HFF-Myc (cell line): ENCODE results near the gene SLC16A12.
A peak's percentile ranks its signal among the peaks of the same experiment; 100 is the strongest.

Source experiments
- DNase-seq: peaks from one replicate; pipeline ENCODE4 v3.0.0-alpha.2; 2011; ENCODE audit warnings: low read depth; ENCODE audit errors: extremely low read depth
- H3K4me3 ChIP-seq: replicated peaks from 2 replicates; pipeline ENCODE4 v1.5.1; 2011; ENCODE audit warnings: low read depth, mild to moderate bottlenecking, control low read depth, low read length
- TF ChIP-seq, protein P1 (sequence below): IDR thresholded peaks from 2 replicates; pipeline ENCODE4 v1.5.1; 2012; ENCODE audit warnings: mild to moderate bottlenecking, low read depth, low read length, control low read depth; ENCODE audit errors: missing control alignments

The SLC16A12 gene

DNA sequence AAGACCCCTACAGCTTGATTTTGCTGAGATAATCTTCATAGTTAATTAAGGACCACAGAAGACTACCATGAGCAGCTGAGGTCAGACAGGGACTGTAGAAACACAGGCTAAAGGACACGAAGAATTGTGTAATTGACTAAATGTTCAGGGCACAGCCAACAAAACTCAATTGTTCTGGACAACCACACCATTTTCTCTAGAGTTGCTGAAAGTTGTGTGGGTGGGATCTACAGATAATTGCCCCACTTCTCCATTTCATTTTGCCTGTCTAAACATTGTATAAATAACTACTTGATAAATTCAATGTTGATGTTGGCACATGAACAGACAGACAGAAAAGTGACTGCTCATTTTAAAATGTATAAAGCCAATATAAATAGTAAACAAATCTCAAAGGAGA, 39.0 kb upstream of the SLC16A12 start:
- TF ChIP-seq, protein P1, sequence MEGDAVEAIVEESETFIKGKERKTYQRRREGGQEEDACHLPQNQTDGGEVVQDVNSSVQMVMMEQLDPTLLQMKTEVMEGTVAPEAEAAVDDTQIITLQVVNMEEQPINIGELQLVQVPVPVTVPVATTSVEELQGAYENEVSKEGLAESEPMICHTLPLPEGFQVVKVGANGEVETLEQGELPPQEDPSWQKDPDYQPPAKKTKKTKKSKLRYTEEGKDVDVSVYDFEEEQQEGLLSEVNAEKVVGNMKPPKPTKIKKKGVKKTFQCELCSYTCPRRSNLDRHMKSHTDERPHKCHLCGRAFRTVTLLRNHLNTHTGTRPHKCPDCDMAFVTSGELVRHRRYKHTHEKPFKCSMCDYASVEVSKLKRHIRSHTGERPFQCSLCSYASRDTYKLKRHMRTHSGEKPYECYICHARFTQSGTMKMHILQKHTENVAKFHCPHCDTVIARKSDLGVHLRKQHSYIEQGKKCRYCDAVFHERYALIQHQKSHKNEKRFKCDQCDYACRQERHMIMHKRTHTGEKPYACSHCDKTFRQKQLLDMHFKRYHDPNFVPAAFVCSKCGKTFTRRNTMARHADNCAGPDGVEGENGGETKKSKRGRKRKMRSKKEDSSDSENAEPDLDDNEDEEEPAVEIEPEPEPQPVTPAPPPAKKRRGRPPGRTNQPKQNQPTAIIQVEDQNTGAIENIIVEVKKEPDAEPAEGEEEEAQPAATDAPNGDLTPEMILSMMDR = no peak
- no peak overlapping the region for H3K4me3 ChIP-seq
- no peak for DNase-seq

DNA sequence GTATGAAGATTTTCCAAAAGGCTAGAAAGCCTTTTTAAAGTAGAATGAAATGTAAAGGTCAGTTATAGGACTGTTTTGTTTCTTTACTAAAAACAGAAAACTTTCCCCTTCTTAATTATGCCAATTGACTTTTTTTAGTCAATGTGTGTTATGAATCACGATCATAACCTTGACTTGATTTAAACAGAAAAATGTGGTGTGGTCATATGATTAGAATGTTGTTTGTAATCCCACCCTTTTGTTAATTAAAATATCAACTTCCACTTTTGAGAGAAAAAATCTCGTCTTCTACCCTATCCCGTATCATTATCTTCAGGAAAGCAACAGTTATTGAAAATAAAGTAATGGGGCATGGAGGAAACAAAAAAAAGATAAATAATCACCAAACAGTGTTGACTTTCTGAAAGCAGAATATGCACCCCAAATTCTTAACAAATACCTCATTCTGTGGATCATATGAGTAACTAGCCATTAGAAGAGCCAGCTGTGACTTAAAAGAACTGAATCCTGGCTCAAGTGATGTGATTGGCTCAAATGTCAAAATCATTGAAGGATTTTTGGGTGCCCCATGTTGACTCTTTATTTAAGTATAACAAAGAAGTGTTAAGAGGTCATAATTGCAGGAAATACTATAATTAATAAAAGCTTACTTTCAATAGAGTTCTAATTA, 32.3 kb upstream of the SLC16A12 start:
- no peak for DNase-seq
- no peak overlapping the region for H3K4me3 ChIP-seq
- TF ChIP-seq, protein P1 = no peak

DNA sequence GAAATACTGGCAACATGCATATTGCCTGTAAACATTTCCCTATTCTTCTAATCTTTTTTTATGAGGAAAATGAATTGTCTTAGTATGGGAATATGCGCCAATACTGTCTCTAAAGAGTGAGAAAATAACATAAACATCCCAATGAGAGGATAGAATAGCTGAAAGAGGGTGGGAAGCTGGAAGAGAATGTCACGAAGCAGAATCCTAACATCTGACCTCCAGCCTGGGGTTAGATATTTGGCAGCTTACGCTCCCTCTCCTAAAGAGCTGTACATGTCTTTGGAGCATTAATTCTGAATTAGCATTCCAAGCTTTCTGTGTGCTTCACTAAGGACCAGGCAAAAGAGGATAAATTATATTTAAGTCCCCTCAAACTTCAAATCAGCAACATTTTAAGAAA, 31.6 kb upstream of the SLC16A12 start:
- TF ChIP-seq, protein P1 = no peak
- no peak for DNase-seq
- H3K4me3 ChIP-seq = no peak overlapping the region

DNA sequence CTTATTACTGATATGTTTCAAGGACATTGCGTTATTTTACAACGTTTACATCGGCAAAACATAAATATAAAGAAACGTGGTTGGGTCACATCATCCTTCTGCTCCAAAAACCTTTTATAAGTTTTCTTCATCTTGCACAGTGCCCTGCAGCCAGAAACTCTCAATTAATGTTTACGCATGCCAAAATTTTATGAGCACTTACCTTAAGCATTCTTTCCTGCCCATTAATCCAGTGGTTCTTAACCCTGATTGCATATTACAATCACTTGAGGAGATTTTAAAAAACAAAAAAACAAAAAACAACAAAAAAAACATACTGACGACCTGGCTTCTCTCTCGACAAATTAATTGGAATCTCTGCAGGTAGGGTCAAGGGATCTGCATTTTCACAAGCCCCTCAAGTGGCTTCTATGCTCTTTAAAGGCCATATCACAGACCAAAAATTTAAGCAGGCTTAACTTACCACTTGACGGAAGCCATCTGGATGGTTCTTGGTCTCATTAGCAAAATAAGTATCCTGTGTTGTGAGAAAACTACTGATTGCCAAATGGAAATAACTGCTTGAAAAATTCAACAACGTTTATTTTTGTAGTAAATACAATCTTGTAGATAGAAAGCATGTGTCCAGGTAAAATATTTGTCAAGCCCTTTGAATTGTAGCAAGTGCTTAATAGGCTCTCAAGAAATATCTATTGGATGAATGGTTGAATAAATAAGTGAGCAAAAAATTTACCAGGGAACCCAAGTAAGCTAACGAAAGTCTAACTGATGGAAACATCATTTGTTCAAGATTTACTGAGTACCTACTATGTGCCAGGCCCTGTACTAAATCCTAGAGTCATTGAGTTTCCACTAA, 30.9 kb upstream of the SLC16A12 start:
- no peak overlapping the region for H3K4me3 ChIP-seq
- DNase-seq = no peak
- TF ChIP-seq, protein P1 = no peak

DNA sequence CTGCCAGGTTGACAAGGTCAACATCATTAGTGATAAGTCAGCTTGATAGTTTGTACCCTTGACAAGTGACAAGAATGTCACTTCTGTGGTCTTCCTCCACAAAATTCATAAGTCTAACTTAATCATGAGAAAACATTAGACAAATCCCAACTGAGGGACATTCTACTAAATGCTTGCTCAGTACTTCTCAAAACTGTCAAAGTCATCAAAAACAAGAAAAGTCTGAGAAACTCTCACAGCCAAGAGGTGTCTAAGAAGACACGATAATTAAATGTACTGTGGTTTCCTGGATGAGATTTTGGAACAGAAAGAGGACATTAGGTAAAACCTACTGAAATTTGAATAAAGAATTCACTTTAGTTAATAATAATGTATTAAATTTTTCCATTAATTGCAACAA, 29.8 kb upstream of the SLC16A12 start:
- TF ChIP-seq, protein P1 = no peak
- no peak overlapping the region for H3K4me3 ChIP-seq
- DNase-seq = no peak

DNA sequence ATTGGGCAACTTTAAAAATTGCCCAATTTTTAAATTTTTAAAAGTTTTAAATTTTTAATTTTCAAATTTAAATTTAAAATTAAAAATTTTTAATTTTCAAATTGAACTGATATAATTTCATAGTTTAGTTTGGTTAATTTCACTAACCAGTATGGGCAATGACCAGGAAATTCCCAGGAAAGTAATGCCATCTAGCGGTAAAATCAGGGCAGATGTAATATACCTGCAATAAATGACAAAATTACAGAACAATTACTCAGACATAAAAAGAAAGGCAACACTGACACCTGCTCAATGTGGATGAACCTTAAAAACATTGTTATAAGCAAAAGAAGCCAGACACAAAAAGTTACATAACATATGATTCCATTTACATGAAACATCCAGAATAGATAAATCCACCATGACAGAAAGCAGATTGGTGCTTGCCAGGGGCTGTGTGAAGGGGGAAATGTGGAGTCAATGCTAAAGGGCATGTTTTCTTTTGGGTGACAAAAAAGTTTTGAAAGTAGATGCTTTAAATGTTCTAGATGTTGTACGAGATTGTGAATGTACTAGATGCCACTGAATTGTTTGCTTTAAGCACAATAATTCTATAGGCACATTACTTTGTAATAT, 28.6 kb upstream of the SLC16A12 start:
- DNase-seq = peak; percentile 25
- TF ChIP-seq, protein P1 = peak; percentile 47
- no peak overlapping the region for H3K4me3 ChIP-seq
